HG02852 (cell line): ENCODE measurements around the gene CTSE.
"Not testable (repeated sequence)": the region's sequence is repeated elsewhere in the genome, so short reads cannot be mapped to it uniquely, and the experiment has no call there.

ENCODE experiments used
- ATAC-seq: cut with Tn5 transposase; IDR thresholded peaks from one replicate; pipeline ENCODE4 v1.9.1; 2021; ENCODE audit warnings: mild to moderate bottlenecking, moderate library complexity; ENCODE audit not compliant: unreplicated experiment

The CTSE gene

GRCh38 chr1:206020393-206021007 lies 3.2 kb downstream of the CTSE start:
- ATAC-seq: no peak

GRCh38 chr1:206015071-206015470 lies 8.6 kb downstream of the CTSE start:
- no peak for ATAC-seq

- no peak for ATAC-seq
Observed at GRCh38 chr1:206014601-206015000, 9.1 kb downstream of the CTSE start.

DNA sequence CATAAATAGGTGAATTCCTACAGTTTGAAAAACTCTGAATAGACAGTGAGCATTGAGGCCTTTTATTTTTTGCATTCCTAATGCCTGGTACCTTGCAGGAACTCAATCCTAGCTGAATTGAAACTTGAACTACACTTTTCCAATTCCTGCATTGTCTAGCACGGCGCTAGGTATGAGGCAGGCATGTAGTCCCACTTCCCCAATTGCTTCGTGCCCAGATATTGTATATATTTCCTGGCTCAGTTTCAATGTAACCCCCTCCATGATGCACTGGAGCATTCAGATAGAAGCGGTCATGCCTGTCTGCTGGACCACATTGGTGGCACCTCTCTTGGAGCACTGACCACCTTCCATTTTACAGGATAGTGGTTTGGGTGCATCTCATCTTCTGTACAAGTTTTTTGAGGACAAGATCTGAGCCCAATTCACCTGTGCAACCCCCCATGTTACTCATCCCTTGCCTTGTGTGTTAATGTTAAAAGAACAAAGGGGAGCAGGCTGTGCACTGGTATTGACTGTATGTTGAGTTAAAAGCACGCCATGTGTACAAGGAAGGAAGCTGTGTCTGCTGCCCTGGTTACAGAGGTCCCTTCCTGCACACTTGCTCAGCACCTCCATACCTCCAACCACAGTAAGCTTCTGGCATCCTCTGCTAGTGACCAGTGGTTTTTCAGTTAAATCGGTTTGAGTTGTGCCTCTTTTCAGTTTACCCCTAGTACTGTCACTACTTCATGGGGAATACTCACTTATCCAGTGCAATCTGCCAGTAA lies 10.5 kb downstream of the CTSE start:
- ATAC-seq: no peak

DNA sequence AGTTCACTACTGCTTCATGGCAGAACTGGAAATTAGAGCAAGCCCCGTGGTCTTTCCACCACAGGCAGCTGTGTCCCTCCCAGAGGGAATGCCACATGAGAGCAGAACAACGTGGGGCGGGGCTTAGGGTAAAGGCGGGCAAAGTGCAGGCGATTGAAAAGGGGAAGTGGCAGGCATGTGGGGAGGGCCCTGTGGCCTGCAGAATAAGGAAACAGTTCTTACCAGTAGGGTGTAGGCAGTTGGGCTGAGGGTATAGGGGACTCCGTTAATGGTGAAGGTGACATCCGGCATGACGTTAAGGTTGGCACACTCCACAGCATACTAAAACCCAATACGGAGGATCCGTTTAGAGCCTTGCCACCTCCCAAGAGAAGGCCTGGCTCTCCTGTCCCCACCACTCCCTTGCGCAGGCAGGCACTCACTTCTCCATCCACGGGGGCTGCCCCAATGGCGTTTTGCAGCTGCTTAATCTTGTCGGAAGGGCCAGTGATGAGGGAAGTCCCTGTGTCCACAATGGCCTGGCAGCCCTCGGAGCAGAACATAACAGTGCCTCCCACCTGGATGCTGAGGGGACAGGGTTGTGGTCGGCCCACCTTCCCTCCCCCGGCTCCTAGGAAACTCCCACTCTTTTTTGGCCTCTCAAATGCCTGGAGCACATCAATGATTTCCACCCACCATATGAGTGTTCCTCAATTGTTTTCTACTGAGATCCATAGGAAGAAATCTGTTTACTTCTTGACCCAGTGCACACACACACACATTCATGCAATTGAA lies 11.4 kb downstream of the CTSE start:
- ATAC-seq: peak; percentile 92

- no peak for ATAC-seq
Observed at GRCh38 chr1:206011057-206011456, 12.6 kb downstream of the CTSE start.

GRCh38 chr1:206010060-206010459 lies 13.6 kb downstream of the CTSE start:
- no peak for ATAC-seq

- ATAC-seq: no peak
Observed at GRCh38 chr1:206006946-206007345, 16.7 kb downstream of the CTSE start.

GRCh38 chr1:206005778-206006180 lies 17.9 kb downstream of the CTSE start:
- no peak for ATAC-seq

DNA sequence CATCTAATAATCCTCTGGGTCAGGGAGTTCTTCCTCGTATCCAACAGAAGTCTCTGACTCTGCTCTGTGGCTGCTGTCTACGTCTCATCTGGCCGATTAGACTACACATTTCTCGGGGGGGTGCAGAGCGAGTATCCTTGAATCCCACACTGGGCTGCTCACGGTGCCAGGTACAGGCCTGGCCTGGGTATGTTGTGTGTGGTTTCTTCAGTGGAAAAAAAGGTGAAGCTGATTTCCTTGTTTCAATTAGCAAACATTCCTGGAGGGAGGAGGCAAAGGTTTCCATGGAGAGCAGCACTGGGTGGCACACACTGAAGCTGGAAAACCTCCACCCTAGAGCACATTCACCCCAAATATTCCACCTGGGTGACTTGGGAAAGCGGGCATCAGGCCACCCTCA lies 18.5 kb downstream of the CTSE start:
- no peak for ATAC-seq

DNA sequence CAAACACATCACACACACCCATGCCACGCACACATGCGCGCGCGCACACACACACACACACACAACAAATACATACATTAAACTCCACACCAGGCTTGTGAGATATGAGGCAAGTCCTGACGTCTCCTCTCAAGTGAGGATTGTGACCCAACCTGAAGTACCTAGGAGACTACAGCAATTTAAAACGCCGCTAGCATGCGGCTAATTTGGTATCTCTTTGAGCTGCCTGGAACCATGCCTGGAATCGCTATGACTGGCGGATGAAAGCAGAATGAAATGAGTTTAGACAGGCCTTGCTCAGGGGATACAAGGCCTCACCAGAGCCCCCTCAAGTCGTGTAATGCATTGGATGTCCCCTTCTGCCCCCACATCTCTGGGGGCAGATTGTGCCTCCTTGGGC lies 18.9 kb downstream of the CTSE start:
- ATAC-seq: no peak

GRCh38 chr1:206003854-206004800 lies 19.6 kb downstream of the CTSE start:
- no peak for ATAC-seq

DNA sequence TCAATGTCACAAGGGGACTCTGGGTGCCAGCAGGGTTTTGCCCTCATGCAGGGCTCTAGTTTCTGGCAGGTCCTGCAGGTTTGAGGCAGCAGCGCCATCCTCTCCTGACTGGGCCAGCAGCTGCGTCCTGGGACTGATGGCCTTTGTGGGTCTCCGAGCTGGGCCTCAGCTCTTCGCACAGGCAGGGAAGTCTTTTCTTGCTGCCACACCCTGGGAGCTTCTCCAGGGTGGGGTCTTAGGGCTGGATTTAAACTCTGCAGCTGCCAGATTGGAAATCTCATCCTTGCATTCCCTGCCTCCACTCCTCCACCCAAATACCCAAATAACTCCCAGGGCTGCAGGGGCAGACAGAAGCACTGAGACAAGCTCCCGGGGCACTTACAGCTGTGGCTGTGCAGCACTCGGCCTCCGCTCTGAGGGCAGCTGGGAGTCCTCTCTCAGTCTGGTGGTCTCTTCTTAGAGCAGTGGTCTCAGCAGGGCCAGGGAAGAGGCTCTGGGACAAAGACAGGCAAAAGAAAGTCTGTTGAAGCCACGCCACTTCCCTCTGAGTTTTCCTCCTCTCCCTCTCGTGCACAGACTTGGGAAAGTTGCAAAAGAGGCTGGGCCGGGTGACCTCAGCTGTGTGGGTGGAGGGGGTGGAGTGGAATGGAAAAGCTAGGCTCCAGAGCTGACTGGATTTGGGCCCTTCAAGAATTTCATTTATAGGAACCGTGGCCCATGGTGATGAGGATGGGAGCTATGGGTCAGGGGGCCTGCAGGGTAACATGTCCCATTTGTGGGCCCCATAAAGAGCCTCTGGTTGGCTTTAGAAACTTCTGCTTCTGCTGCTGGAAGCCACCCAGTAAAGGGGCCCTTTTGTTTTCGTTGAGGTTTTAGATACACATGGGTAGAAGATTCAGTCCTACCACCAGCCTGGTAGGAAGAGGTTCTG lies 20.6 kb downstream of the CTSE start, which contains the start of gene RAB7B:
Gene RAB7B, minus strand, starts transcription at position 525 of the 931 bp plus-strand sequence. CDS start 9,260 bp downstream, outside the sequence.
- ATAC-seq: no peak

GRCh38 chr1:206002160-206002559 lies 21.5 kb downstream of the CTSE start:
- no peak for ATAC-seq

DNA sequence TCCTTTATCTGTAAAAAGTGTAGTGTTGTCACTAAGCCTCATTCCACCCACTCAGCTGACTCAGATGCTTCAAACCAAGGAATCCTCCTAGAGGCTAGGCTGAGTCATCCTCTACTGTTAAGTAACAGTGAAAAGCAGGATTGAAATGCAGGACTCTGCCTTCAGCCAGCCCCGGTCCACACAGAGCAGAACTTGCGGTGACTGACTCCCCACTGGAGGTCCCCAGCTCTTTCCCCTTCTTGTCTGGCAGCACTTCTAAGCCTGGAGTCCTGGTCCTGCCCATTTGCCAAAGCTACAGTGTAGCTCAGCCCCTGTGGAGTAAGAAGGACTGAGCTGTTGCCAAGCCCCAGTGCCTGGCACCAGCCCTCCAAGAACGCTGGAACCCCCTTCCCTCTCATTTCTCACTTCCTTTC lies 22.2 kb downstream of the CTSE start:
- no peak for ATAC-seq

DNA sequence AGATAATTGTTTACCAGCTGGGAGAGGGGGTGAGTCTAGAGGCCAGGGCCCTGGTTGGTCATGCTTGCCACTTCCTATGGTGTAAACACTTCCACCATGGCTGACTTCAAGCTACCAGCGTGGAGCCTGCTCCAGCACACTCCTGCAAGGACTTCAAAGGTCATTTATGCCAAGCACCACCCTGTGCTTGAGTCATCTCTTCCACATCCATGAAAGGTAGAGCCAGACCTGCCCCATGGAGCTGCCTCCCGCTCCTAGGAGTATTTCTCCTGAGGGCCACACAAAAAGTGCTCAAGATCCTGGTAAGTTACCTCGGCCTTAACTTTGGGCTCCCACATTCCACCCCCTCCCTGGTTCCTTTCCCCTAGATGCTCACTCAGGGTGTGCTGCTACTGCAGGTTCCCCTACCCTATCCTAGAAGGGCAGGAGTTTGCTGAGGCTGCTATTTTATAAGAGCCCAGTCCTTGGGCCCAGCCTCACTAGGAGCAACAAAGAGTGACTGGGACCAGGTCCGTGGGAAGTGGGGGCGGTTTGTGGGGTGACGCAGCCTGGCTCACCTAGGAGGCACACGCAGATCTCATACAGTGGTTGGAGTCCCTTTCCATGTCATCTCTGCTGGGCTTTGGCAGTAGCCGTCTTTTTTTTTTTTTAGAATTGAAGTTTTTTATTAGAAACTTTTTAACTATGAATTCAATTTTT lies 22.9 kb downstream of the CTSE start:
- ATAC-seq: no peak

DNA sequence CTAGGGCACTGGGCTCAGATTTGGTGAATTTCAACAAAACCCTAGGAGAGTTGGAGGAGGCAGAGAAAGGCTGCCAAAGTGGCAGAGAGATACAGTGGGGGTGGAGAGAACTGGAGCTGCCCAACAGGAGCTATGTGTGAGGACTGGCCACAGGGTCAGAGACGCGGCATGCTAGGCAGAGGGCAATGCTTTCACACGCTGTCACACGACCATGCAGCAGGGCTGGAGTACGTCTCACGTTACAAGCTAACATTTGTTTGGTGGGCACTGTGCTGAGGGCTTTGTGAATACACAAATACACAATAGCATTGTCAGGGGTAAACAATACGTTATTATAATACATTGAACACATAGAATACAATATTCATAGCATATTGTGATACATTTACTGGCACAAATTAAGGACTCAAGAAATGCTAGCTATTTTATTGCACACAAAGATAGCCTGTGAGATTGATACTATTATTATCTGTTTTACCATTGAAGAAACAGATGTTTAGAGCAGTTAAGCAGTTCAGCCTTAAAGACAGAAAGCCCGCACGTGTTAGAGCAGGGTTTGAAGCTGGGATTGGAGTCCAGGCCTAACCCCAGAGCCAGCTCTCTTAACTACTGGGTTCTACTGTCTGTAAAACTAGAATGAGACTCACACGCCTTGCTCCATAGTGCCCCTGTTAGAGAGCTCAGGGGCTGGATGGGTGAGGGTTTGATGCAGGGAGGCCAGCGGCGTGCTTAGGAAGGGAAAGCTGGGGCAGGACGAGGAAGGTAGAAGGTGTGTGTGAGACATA lies 25.0 kb downstream of the CTSE start:
- ATAC-seq: no peak

DNA sequence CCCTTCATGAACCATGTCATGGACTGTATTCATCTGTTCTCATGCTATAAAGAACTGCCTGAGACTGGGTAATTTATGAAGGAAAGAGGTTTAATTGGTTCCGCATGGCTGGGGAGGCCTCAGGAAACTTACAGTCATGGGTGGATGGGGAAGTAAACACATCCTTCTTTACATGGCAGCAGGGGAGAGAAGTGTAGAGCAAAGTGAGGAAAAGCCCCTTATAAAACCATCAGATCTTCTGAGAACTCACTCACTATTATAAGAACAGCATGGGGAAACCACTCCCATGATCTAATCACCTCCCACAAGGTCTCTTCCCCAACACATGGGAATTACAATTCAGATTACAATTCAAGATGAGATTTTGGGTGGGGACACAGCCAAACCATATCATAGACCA lies 27.1 kb downstream of the CTSE start:
- not testable (repeated sequence) for ATAC-seq
